HEK293 (cell line): ENCODE results near the gene CBY2.
"Not testable (repeated sequence)": the region's sequence is repeated elsewhere in the genome, so short reads cannot be mapped to it uniquely, and the experiment has no call there.

Experiments
- CTCF ChIA-PET: fragments of 350-600 bp; formaldehyde crosslinking; extraction: SDS; loops from one replicate; lab custom pipeline; 2021; ENCODE audit warnings: antibody characterized with exemption; lab: Yijun Ruan, JAX
- POLR2A ChIA-PET: fragments of 300-600 bp; formaldehyde crosslinking; extraction: SDS; loops from one replicate; lab custom pipeline; 2020; ENCODE audit warnings: antibody characterized with exemption, inconsistent platforms; lab: Yijun Ruan, JAX
- H3K27ac ChIP-seq: fragments of 200-500 bp; sonication (Bioruptor generic); 2 replicates; pipeline ENCODE4 v1.5.1; 2014; ENCODE audit warnings: low read depth, low read length, control low read depth, inconsistent platforms; ENCODE audit errors: extremely low read depth
- H3K36me3 ChIP-seq, 2 experiments: fragments of 200-500 bp in 1 of 2; sonication (Bioruptor generic) in 1 of 2; 1 replicate in 1 of 2; 2 replicates in 1 of 2; pipeline ENCODE4 v1.5.1; 2014 to 2017; ENCODE audit warnings: inconsistent platforms in 2 of 2, low read length in 2 of 2; ENCODE audit not compliant: control insufficient read depth in 2 of 2, insufficient read depth in 1 of 2
- H3K4me1 ChIP-seq: fragments of 200-500 bp; sonication (Bioruptor generic); 2 replicates; pipeline ENCODE4 v1.5.1; 2014; ENCODE audit warnings: mild to moderate bottlenecking, low read length, inconsistent platforms; ENCODE audit not compliant: control insufficient read depth, insufficient read depth
- H3K4me3 ChIP-seq: 2 replicates; pipeline ENCODE4 v1.5.1; 2011; ENCODE audit warnings: low read depth, mild to moderate bottlenecking, control low read depth, low read length, moderate library complexity
- H3K9me3 ChIP-seq: fragments of 200-500 bp; sonication (Bioruptor generic); 2 replicates; pipeline ENCODE4 v1.5.1; 2014; ENCODE audit warnings: low read depth, low read length, inconsistent platforms; ENCODE audit not compliant: control insufficient read depth, insufficient read depth
- AEBP2 ChIP-seq: fragments of 450-650 bp; formaldehyde crosslinking; IDR thresholded peaks from 2 replicates; pipeline ENCODE4 v1.5.1; 2016; ENCODE audit warnings: missing biosample characterization, missing genetic modification characterization, borderline replicate concordance
- BCL11A ChIP-seq: fragments of 450-650 bp; formaldehyde crosslinking; IDR thresholded peaks from 2 replicates; pipeline ENCODE4 v1.5.1; 2016; ENCODE audit warnings: low read depth, missing biosample characterization, missing genetic modification characterization
- EGR2 ChIP-seq: fragments of 450-650 bp; formaldehyde crosslinking; IDR thresholded peaks from 2 replicates; pipeline ENCODE4 v1.5.1; 2016; ENCODE audit warnings: low read depth, missing biosample characterization, missing genetic modification characterization
- GLIS1 ChIP-seq: fragments of 450-650 bp; formaldehyde crosslinking; IDR thresholded peaks from 2 replicates; pipeline ENCODE4 v1.5.1; 2016; ENCODE audit warnings: missing biosample characterization, missing genetic modification characterization
- KLF17 ChIP-seq: fragments of 450-650 bp; formaldehyde crosslinking; IDR thresholded peaks from 2 replicates; pipeline ENCODE4 v1.5.1; 2016; ENCODE audit warnings: missing biosample characterization, missing genetic modification characterization
- SCRT1 ChIP-seq: fragments of 450-650 bp; formaldehyde crosslinking; IDR thresholded peaks from 2 replicates; pipeline ENCODE4 v1.5.1; 2016; ENCODE audit warnings: missing biosample characterization, missing genetic modification characterization, borderline replicate concordance
- ZBTB17 ChIP-seq: fragments of 450-650 bp; formaldehyde crosslinking; IDR thresholded peaks from 2 replicates; pipeline ENCODE4 v1.5.1; 2016; ENCODE audit warnings: missing biosample characterization, missing genetic modification characterization
- ZBTB44 ChIP-seq: fragments of 450-650 bp; IDR thresholded peaks from 2 replicates; pipeline ENCODE4 v1.5.1; 2018; ENCODE audit warnings: missing biosample characterization, mild to moderate bottlenecking, missing genetic modification characterization
- ZBTB7A ChIP-seq: fragments of 450-650 bp; formaldehyde crosslinking; IDR thresholded peaks from 2 replicates; pipeline ENCODE4 v1.5.1; 2016; ENCODE audit warnings: low read depth, missing biosample characterization, missing genetic modification characterization
- ZEB2 ChIP-seq: fragments of 450-650 bp; formaldehyde crosslinking; IDR thresholded peaks from 2 replicates; pipeline ENCODE4 v1.5.1; 2016; ENCODE audit warnings: missing biosample characterization, missing genetic modification characterization
- ZFHX2 ChIP-seq: fragments of 450-650 bp; formaldehyde crosslinking; conservative IDR thresholded peaks from 2 replicates; pipeline ENCODE4 v1.5.1; 2016; ENCODE audit warnings: missing biosample characterization, missing genetic modification characterization
- ZFP69B ChIP-seq: fragments of 450-650 bp; formaldehyde crosslinking; IDR thresholded peaks from 2 replicates; pipeline ENCODE4 v1.5.1; 2016; ENCODE audit warnings: missing biosample characterization, missing genetic modification characterization
- ZNF157 ChIP-seq: fragments of 450-650 bp; formaldehyde crosslinking; IDR thresholded peaks from 2 replicates; pipeline ENCODE4 v1.5.1; 2016; ENCODE audit warnings: missing biosample characterization, missing genetic modification characterization
- ZNF174 ChIP-seq: fragments of 450-650 bp; formaldehyde crosslinking; IDR thresholded peaks from 2 replicates; pipeline ENCODE4 v1.5.0; 2017; ENCODE audit warnings: missing biosample characterization, mild to moderate bottlenecking, missing genetic modification characterization
- ZNF214 ChIP-seq: fragments of 450-650 bp; formaldehyde crosslinking; IDR thresholded peaks from 2 replicates; pipeline ENCODE4 v1.5.1; 2017; ENCODE audit warnings: missing biosample characterization, mild to moderate bottlenecking, missing genetic modification characterization, borderline replicate concordance
- ZNF266 ChIP-seq: fragments of 450-650 bp; formaldehyde crosslinking; IDR thresholded peaks from 2 replicates; pipeline ENCODE4 v1.5.1; 2016; ENCODE audit warnings: missing biosample characterization, missing genetic modification characterization, low read depth
- ZNF341 ChIP-seq: fragments of 450-650 bp; formaldehyde crosslinking; IDR thresholded peaks from 2 replicates; pipeline ENCODE4; 2016; ENCODE audit warnings: low read depth, missing biosample characterization, missing genetic modification characterization
- ZNF416 ChIP-seq: fragments of 450-650 bp; formaldehyde crosslinking; IDR thresholded peaks from 2 replicates; pipeline ENCODE4 v1.5.1; 2016; ENCODE audit warnings: missing biosample characterization, missing genetic modification characterization
- ZNF48 ChIP-seq: fragments of 450-650 bp; formaldehyde crosslinking; IDR thresholded peaks from 2 replicates; pipeline ENCODE4 v1.5.1; 2016; ENCODE audit warnings: missing biosample characterization, missing genetic modification characterization
- ZNF501 ChIP-seq: fragments of 450-650 bp; formaldehyde crosslinking; IDR thresholded peaks from 2 replicates; pipeline ENCODE4 v1.5.1; 2016; ENCODE audit warnings: missing biosample characterization, missing genetic modification characterization
- ZNF571 ChIP-seq: fragments of 450-650 bp; formaldehyde crosslinking; IDR thresholded peaks from 2 replicates; pipeline ENCODE4 v1.5.0; 2017; ENCODE audit warnings: missing biosample characterization, missing genetic modification characterization
- ZNF76 ChIP-seq: fragments of 450-650 bp; formaldehyde crosslinking; IDR thresholded peaks from 2 replicates; pipeline ENCODE4; 2016; ENCODE audit warnings: low read depth, missing biosample characterization, missing genetic modification characterization, borderline replicate concordance
- ZSCAN16 ChIP-seq: fragments of 450-650 bp; formaldehyde crosslinking; IDR thresholded peaks from 2 replicates; pipeline ENCODE4 v1.5.1; 2016; ENCODE audit warnings: missing biosample characterization, missing genetic modification characterization
- TF ChIP-seq, protein P1 (sequence below): fragments of 450-650 bp; formaldehyde crosslinking; IDR thresholded peaks from 2 replicates; pipeline ENCODE4 v1.5.1; 2016; ENCODE audit warnings: missing biosample characterization, missing genetic modification characterization
- TF ChIP-seq, protein P2 (sequence below): fragments of 450-650 bp; formaldehyde crosslinking; IDR thresholded peaks from 2 replicates; pipeline ENCODE4 v1.5.1; 2017; ENCODE audit warnings: missing biosample characterization, missing genetic modification characterization

The CBY2 gene

DNA sequence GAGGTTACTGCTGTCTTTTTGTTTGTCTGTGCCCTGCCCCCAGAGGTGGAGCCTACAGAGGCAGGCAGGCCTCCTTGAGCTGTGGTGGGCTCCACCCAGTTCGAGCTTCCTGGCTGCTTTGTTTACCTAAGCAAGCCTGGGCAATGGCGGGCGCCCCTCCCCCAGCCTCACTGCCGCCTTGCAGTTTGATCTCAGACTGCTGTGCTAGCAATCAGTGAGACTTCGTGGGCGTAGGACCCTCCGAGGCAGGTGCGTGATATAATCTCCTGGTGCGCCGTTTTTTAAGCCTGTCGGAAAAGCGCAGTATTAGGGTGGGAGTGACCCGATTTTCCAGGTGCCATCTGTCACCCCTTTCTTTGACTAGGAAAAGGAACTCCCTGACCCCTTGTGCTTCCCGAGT is 32.5 kb upstream of the CBY2 start:
- POLR2A ChIA-PET, H3K36me3 ChIP-seq, H3K9me3 ChIP-seq, H3K4me3 ChIP-seq, H3K27ac ChIP-seq, H3K4me1 ChIP-seq: not testable (repeated sequence)
- TF ChIP-seq ZFHX2 (0 out of 2 replicates have a peak, but pooled peaks have one; percentile 22), EGR2 (tag by site-specific recombination) (0 out of 2 replicates have a peak, but pooled peaks have one; percentile 12), ZFP69B (tag by site-specific recombination) (peak; percentile 63; the same call in 1 of the 2 replicates)
- CTCF ChIA-PET: interaction anchor here (0.6 kb wide), 1 partner anchor 46 kb away, joined by 5 read pairs; no protein-coding TSS in a partner anchor

GRCh38 chr13:45670189-45670885 is 31.8 kb upstream of the CBY2 start:
- Histone ChIP-seq H3K4me3 (no peak overlapping the region), H3K27ac (no peak overlapping the region), H3K4me1 (no peaks in the 10 kb centered on the region), H3K36me3 (no peaks in the 10 kb centered on the region), H3K9me3 (no peaks in the 10 kb centered on the region)
- ChIA-PET POLR2A (no interaction called here), CTCF (interaction anchor here (0.6 kb wide), 1 partner anchor 46 kb away, joined by 5 read pairs; no protein-coding TSS in a partner anchor)
- no peak for TF ChIP-seq ZNF157 (tag by site-specific recombination)
- no peak for TF ChIP-seq ZNF266
- no peak for TF ChIP-seq ZNF501
- TF ChIP-seq, all 188 proteins: peak for 0

- POLR2A ChIA-PET: no interaction called here
- CTCF ChIA-PET: interaction anchor here (0.7 kb wide), 1 partner anchor 8 kb away, joined by 3 read pairs; no protein-coding TSS in a partner anchor
- peaks cover 5% of the 10 kb centered on the region; the same call in 1 of the 2 replicates for H3K4me1 ChIP-seq
- no peak overlapping the region for H3K4me3 ChIP-seq
- H3K36me3 ChIP-seq: no peaks in the 10 kb centered on the region
- no peaks in the 10 kb centered on the region for H3K9me3 ChIP-seq
- H3K27ac ChIP-seq: no peak overlapping the region
- TF ChIP-seq ZBTB17 (tag by site-specific recombination) (peak; percentile 74), ZFP69B (tag by site-specific recombination) (no peak), ZNF48 (tag by site-specific recombination) (no peak), ZNF341 (tag by site-specific recombination) (no peak), ZEB2 (tag by site-specific recombination) (no peak), SCRT1 (tag by site-specific recombination) (no peak), ZNF174 (tag by site-specific recombination) (no peak), KLF17 (tag by site-specific recombination) (no peak), ZNF214 (no peak), ZBTB7A (tag by site-specific recombination) (no peak), ZBTB44 (peak; percentile 57; the same call in 1 of the 2 replicates), BCL11A (tag by site-specific recombination) (no peak), GLIS1 (peak; percentile 59), AEBP2 (tag by site-specific recombination) (no peak), ZNF571 (no peak), ZNF76 (0 out of 2 replicates have a peak, but pooled peaks have one; percentile 19), ZNF416 (tag by site-specific recombination) (no peak), ZSCAN16 (tag by site-specific recombination) (no peak)
- TF ChIP-seq, protein P1, sequence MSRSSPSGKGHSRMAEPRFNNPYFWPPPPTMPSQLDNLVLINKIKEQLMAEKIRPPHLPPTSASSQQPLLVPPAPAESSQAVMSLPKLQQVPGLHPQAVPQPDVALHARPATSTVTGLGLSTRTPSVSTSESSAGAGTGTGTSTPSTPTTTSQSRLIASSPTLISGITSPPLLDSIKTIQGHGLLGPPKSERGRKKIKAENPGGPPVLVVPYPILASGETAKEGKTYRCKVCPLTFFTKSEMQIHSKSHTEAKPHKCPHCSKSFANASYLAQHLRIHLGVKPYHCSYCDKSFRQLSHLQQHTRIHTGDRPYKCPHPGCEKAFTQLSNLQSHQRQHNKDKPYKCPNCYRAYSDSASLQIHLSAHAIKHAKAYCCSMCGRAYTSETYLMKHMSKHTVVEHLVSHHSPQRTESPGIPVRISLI (tag by site-specific recombination): no peak
- TF ChIP-seq, protein P2, sequence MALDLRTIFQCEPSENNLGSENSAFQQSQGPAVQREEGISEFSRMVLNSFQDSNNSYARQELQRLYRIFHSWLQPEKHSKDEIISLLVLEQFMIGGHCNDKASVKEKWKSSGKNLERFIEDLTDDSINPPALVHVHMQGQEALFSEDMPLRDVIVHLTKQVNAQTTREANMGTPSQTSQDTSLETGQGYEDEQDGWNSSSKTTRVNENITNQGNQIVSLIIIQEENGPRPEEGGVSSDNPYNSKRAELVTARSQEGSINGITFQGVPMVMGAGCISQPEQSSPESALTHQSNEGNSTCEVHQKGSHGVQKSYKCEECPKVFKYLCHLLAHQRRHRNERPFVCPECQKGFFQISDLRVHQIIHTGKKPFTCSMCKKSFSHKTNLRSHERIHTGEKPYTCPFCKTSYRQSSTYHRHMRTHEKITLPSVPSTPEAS (tag by site-specific recombination): no peak
These were observed 27.2 kb upstream of the CBY2 start for GRCh38 chr13:45674908-45675307.
